Thyroid gland (tissue), 4 donors: Measurements from ENCODE around the gene IFNGR2. TPM values are rescaled to one million over a fixed set of nuclear protein-coding genes. Genes with fewer than 3 reads are reported as not detected.
A peak's percentile ranks its signal among the peaks of the same experiment; 100 is the strongest.
"Not testable (repeated sequence)": the region's sequence is repeated elsewhere in the genome, so short reads cannot be mapped to it uniquely, and the experiment has no call there.

Experiments used
- DNase-seq, 2 donors: peaks; one replicate each; pipeline ENCODE4 v3.0.0-alpha.2; 2019
- H3K27ac ChIP-seq, 3 donors: fragments of 200-600 bp; sonication (generic); 1 replicate in 2 of 3; 2 replicates in 1 of 3; pipeline ENCODE4 v1.5.1; 2016 to 2019; ENCODE audit warnings: mild to moderate bottlenecking in 1 of 3, moderate library complexity in 1 of 3
- H3K27me3 ChIP-seq: fragments of 200-600 bp; sonication (generic); one replicate; pipeline ENCODE4 v1.5.1; 2019
- H3K36me3 ChIP-seq, 2 donors: fragments of 200-600 bp; sonication (generic); one replicate each; pipeline ENCODE4 v1.5.1; 2016 to 2019
- H3K4me1 ChIP-seq, 2 donors: fragments of 200-600 bp; sonication (generic); one replicate each; pipeline ENCODE4 v1.5.1; 2017 to 2019
- H3K4me3 ChIP-seq, 3 donors: fragments of 200-600 bp; sonication (generic); replicated peaks in 1 of 3; 1 replicate in 2 of 3; 2 replicates in 1 of 3; pipeline ENCODE4 v1.5.1; 2016; ENCODE audit warnings: mild to moderate bottlenecking in 1 of 3
- H3K9me3 ChIP-seq: fragments of 200-600 bp; sonication (generic); one replicate; pipeline ENCODE4 v1.5.1; 2017
- POLR2A ChIP-seq, 2 donors: fragments of 450-650 bp; IDR thresholded peaks; one replicate each; pipeline ENCODE4 v1.6.1; 2017; ENCODE audit warnings: antibody characterized with exemption in 2 of 2, mild to moderate bottlenecking in 2 of 2, moderate library complexity in 1 of 2
- WGBS, 2 donors: methylation state at CpG; one replicate each; pipeline ENCODE4 v1.1.5; 2017; 5-methylcytosine and 5-hydroxymethylcytosine counted together
- intact Hi-C: fragments of 100-400 bp; cut with DNase I; formaldehyde crosslinking; loops from one replicate; pipeline ENCODE4 v1.15.1; 2023
- total RNA-seq, 4 donors: library from RNA; depleted of rRNA; stranded (reverse); fragments of >200 nt; gene quantifications; one replicate each; pipeline ENCODE4 v1.2.3, GENCODE V29; 2016
- TF ChIP-seq, protein P1 (sequence below), 6 experiments: fragments of 200-600 bp in 3 of 6; fragments of 450-650 bp in 3 of 6; sonication (generic) in 3 of 6; IDR thresholded peaks; one replicate each; pipeline ENCODE4 v1.5.1; 2016 to 2019; ENCODE audit warnings: antibody characterized with exemption in 6 of 6, mild to moderate bottlenecking in 2 of 6, inconsistent platforms in 1 of 6, moderate library complexity in 1 of 6

Gene IFNGR2
- total RNA-seq, 4 donors from 2014 or later: 64.9 to 100 (median 79.0) TPM

DNA sequence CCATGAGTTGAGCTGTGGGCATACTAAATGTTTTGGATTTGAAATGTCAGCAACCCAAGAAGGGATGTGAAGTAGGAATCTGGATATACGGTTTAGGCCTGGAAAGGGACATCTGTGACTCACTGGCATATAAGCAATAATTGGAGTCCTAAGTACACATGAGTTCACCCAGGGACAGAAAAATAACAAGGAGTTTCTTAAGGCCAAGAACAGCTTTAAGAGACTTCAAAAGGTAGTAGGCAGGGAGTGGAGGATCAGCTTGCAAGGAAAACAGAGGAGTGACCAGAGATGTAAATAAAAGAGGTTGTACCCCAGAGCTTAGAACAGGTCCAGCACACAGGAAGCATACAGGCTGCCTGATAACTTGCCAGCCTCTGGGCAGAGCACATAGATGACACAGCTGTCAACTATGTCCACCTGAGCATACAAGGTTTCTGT lies 48.4 kb downstream of the IFNGR2 start:
- H3K4me3 ChIP-seq: no peak overlapping the region
- intact Hi-C loops: no loop called here
- H3K4me1 ChIP-seq: peaks cover 4 to 21% of the 10 kb centered on the region in 2 donors
- H3K27me3 ChIP-seq: no peaks in the 10 kb centered on the region
- 67 to 92% methylated on average over 1 of the region's 1 CpG for WGBS, 2 donors
- peaks cover 14 to 19% of the 10 kb centered on the region in 2 donors for H3K36me3 ChIP-seq
- peak overlapping the region in 2 of 3 donors; percentile 12 to 57 for H3K27ac ChIP-seq
- TF ChIP-seq, protein P1, sequence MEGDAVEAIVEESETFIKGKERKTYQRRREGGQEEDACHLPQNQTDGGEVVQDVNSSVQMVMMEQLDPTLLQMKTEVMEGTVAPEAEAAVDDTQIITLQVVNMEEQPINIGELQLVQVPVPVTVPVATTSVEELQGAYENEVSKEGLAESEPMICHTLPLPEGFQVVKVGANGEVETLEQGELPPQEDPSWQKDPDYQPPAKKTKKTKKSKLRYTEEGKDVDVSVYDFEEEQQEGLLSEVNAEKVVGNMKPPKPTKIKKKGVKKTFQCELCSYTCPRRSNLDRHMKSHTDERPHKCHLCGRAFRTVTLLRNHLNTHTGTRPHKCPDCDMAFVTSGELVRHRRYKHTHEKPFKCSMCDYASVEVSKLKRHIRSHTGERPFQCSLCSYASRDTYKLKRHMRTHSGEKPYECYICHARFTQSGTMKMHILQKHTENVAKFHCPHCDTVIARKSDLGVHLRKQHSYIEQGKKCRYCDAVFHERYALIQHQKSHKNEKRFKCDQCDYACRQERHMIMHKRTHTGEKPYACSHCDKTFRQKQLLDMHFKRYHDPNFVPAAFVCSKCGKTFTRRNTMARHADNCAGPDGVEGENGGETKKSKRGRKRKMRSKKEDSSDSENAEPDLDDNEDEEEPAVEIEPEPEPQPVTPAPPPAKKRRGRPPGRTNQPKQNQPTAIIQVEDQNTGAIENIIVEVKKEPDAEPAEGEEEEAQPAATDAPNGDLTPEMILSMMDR (IDR thresholded peaks at IDR 0.05): no peak
- TF ChIP-seq POLR2A (IDR thresholded peaks at IDR 0.05): no peak
- H3K9me3 ChIP-seq: no peaks in the 10 kb centered on the region
- peak in 1 of 2 donors; percentile 13 for DNase-seq

DNA sequence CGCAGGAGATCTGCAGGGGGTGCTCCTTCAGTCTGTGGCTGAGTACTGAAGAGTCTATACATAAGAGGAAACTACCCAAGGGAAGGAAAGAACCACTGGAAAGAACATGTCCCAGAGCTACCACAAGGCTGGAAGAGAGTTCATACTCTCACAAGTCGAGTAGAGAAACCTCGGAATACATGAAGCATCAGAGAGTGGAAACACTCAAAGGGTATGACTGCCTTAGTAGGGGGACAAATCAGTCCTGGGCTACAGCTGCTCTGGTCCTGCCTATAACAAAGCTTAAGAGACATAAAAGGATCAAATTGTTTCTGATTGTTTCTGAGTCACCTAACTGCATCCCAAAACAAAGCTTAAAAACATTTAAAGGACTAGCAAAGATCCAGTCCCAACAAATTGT lies 49.1 kb downstream of the IFNGR2 start:
- 89 to 94% methylated on average over 3 of the region's 3 CpGs for WGBS, 2 donors
- Histone ChIP-seq H3K9me3 (no peaks in the 10 kb centered on the region), H3K4me3 (no peak overlapping the region), H3K27ac (peak overlapping the region in 1 of 3 donors; percentile 57), H3K4me1 (peaks cover 4 to 21% of the 10 kb centered on the region in 2 donors), H3K27me3 (no peaks in the 10 kb centered on the region), H3K36me3 (peaks cover 14 to 26% of the 10 kb centered on the region in 2 donors)
- TF ChIP-seq POLR2A (IDR thresholded peaks at IDR 0.05): no peak
- TF ChIP-seq, protein P1 (IDR thresholded peaks at IDR 0.05): no peak
- DNase-seq: no peak
- intact Hi-C loops: no loop called here

DNA sequence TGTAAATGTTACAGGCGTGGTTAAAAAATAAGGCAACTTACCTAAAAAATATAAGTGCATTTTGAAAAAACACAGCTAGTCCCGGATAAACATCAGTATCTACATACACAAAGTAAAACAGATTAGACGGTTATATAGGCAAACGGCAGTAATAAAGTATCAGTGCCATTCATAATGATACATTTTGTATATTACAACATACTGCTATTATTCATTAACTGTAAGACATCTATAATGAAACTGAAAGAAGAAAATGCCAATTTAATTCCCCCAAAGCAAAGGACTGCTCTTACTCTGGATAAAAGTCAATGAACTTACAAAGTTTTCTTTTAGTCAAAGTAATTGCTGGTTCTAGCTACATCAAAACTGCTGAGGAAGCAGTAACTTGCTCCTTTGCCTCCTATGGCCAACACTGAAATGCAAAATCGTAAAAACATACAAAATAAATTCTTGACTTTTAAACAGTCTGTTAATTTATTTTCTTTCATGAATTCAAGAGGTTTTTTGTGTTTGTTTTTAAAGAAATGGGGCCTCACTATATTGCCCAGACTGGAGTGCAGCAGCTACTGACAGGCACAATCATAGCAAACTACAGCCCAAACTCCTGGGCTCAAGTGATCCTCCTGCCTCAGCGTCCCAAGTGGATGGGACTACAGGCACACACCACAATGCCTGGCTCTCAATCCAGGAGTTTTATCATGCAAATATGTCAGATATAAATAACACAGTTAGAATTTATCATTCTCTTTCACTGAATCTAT lies 52.7 kb downstream of the IFNGR2 start:
- Histone ChIP-seq H3K27ac (peak overlapping the region in 2 of 3 donors; percentile 12 to 13), H3K4me3 (no peak overlapping the region), H3K9me3 (no peaks in the 10 kb centered on the region), H3K27me3 (no peaks in the 10 kb centered on the region), H3K36me3 (peaks cover 29 to 40% of the 10 kb centered on the region in 2 donors), H3K4me1 (peaks cover 4 to 20% of the 10 kb centered on the region in 2 donors)
- no peak for TF ChIP-seq POLR2A (IDR thresholded peaks at IDR 0.05)
- TF ChIP-seq, protein P1 (IDR thresholded peaks at IDR 0.05): no peak
- intact Hi-C loops: no loop called here
- WGBS, 2 donors: 85 to 88% methylated on average over 6 of the region's 6 CpGs
- DNase-seq: no peak

DNA sequence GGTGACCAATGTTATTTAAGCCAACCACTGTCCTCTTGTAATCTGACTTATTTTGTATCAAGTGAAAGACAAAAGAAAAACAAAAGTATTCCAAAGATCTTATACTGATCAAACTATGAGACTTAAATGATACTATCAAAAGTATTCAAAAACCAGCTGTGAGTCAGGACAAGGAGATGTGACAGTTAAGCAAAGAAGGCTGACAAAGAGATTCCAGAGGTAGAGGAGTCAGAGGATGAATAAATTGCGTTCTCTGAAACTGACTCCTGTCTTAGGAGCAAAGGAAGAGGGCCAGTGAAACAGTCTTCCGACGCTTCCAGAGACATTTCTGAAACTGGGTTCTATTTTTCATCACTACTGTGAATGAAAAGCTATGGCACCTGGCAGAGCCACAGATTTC lies 55.6 kb downstream of the IFNGR2 start:
- H3K27ac ChIP-seq: no peak overlapping the region
- no peaks in the 10 kb centered on the region for H3K27me3 ChIP-seq
- intact Hi-C loops: no loop called here
- DNase-seq: no peak
- peaks cover 29 to 56% of the 10 kb centered on the region in 2 donors for H3K36me3 ChIP-seq
- H3K4me1 ChIP-seq: peaks cover 0 to 4% of the 10 kb centered on the region in 2 donors
- no peaks in the 10 kb centered on the region for H3K9me3 ChIP-seq
- TF ChIP-seq, protein P1 (IDR thresholded peaks at IDR 0.05): no peak
- no peak for TF ChIP-seq POLR2A (IDR thresholded peaks at IDR 0.05)
- no peak overlapping the region for H3K4me3 ChIP-seq
- 89 to 96% methylated on average over 3 of the region's 3 CpGs for WGBS, 2 donors

DNA sequence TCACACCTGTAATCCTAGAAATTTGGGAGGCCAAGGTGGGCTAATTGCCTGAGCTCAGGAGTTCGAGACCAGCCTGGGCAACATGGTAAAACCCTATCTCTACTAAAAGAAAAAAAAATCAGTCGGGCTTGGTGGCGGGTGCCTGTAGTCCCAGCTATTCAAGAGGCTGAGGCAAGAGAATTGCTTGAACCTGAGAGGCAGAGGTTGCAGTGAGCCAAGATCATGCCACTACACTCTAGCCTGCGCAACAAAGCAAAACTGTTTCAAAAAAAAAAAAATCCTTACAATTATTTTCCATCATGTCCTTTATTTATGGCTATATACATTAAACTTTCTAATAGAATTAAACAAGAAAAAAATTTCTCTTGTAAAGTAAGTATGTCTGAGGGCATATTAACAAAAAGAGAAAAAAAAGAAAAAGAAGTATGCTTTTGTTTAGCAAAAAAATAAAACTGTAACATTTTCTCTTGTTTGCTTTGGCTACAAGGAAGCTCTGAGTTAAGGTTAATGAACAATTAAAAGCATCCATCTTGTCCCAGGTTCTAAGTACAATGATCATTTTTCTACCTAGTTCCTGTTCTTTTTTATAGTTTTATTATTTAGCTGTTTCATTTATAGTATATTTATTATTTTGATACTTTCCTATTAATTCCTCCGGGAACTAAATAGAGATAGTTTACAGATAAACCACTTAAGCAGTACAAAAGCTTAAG lies 58.5 kb downstream of the IFNGR2 start:
- no peak overlapping the region for H3K4me3 ChIP-seq
- no peak for DNase-seq
- intact Hi-C loops: no loop called here
- H3K4me1 ChIP-seq: no peaks in the 10 kb centered on the region
- peaks cover 19 to 55% of the 10 kb centered on the region in 2 donors for H3K36me3 ChIP-seq
- WGBS, 2 donors: 91 to 94% methylated on average over 5 of the region's 5 CpGs
- no peaks in the 10 kb centered on the region for H3K27me3 ChIP-seq
- no peak overlapping the region for H3K27ac ChIP-seq
- no peaks in the 10 kb centered on the region for H3K9me3 ChIP-seq
- TF ChIP-seq, protein P1 (IDR thresholded peaks at IDR 0.05): no peak
- no peak for TF ChIP-seq POLR2A (IDR thresholded peaks at IDR 0.05)

DNA sequence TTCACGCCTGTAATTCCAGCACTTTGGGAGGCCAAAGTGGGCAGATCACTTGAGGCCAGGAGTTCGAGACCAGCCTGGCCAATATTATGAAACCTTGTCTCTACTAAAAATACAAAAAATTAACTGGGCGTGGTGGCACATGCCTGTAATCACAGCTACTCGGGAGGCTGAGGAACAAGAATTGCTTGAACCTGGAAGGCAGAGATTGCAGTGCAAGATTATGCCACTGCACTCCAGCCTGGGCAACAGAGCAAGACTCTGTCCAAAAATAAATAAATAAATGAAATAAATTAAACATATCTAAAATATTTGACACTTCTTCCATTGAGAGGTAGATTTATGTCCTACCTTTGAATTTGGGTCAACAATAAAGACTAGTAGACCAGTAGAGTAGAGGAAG lies 66.0 kb downstream of the IFNGR2 start:
- WGBS, 2 donors: 89 to 94% methylated on average over 4 of the region's 4 CpGs
- H3K9me3 ChIP-seq, H3K4me1 ChIP-seq, DNase-seq, intact Hi-C loops, H3K36me3 ChIP-seq, H3K27me3 ChIP-seq, H3K27ac ChIP-seq, H3K4me3 ChIP-seq: not testable (repeated sequence)
